ENCODE results near the gene HOXA3. TPM values are rescaled to one million over a fixed set of nuclear protein-coding genes. Genes with fewer than 3 reads are reported as not detected.

The HOXA3 gene
- total RNA-seq = 9.0 TPM
- 11.4 TPM for polyA plus RNA-seq

GRCh38 chr7:27151931-27152815 lies at the start of gene HOXA3:
Gene HOXA3, minus strand, starts transcription at chr7:27152583. Its CDS starts 41,943 bp downstream, at chr7:27110640.
- DNase-seq (ENCODE audit: extremely low spot score) = no peak
- WGBS = 2% methylated on average over 53 of the region's 53 CpGs

GRCh38 chr7:27201580-27202017 lies 49.2 kb upstream of the HOXA3 start:
- Histone ChIP-seq H3K27ac (ENCODE audit: low read depth) (peak overlapping the region; percentile 85), H3K36me3 (ENCODE audit: insufficient read depth) (no peaks in the 10 kb centered on the region), H3K4me1 (ENCODE audit: insufficient read depth) (no peaks in the 10 kb centered on the region), H3K4me3 (ENCODE audit: low read depth, low read length) (peak overlapping the region; percentile 87)
- WGBS = 11% methylated on average over 4 of the region's 4 CpGs
- DNase-seq (ENCODE audit: extremely low spot score) = no peak

More at GRCh38 chr7:27151931-27152815, at the start of gene HOXA3:
- Histone ChIP-seq H3K4me1 (ENCODE audit: insufficient read depth) (no peaks in the 10 kb centered on the region), H3K27ac (ENCODE audit: low read depth) (peak within 1 kb of the TSS; percentile 94), H3K36me3 (ENCODE audit: insufficient read depth) (no peaks in the 10 kb centered on the region), H3K4me3 (ENCODE audit: low read depth, low read length) (peak within 1 kb of the TSS; percentile 56)

GRCh38 chr7:27200761-27201579 lies 48.6 kb upstream of the HOXA3 start:
- H3K4me3 ChIP-seq (ENCODE audit: low read depth, low read length) = peak overlapping the region; percentile 87
- WGBS = 10% methylated on average over 14 of the region's 14 CpGs
- H3K4me1 ChIP-seq (ENCODE audit: insufficient read depth) = no peaks in the 10 kb centered on the region
- no peak for DNase-seq (ENCODE audit: extremely low spot score)
- H3K36me3 ChIP-seq (ENCODE audit: insufficient read depth) = no peaks in the 10 kb centered on the region
- peak overlapping the region; percentile 85 for H3K27ac ChIP-seq (ENCODE audit: low read depth)

GRCh38 chr7:27199849-27200760 lies 47.7 kb upstream of the HOXA3 start, which contains the start of gene HOXA13:
Gene HOXA13, minus strand, starts transcription at chr7:27200091. Its CDS starts 14 bp downstream, at chr7:27200077.
- H3K4me1 ChIP-seq (ENCODE audit: insufficient read depth) = no peaks in the 10 kb centered on the region

GRCh38 chr7:27198871-27199801 lies 46.8 kb upstream of the HOXA3 start:
- Histone ChIP-seq H3K27ac (ENCODE audit: low read depth) (peak overlapping the region; percentile 91), H3K4me3 (ENCODE audit: low read depth, low read length) (peak overlapping the region; percentile 87), H3K36me3 (ENCODE audit: insufficient read depth) (no peaks in the 10 kb centered on the region), H3K4me1 (ENCODE audit: insufficient read depth) (no peaks in the 10 kb centered on the region)
- WGBS = under 1% methylated on average over 93 of the region's 93 CpGs
- DNase-seq (ENCODE audit: extremely low spot score) = no peak

More at GRCh38 chr7:27199849-27200760, 47.7 kb upstream of the HOXA3 start, which contains the start of gene HOXA13:
- no peak for DNase-seq (ENCODE audit: extremely low spot score)
- H3K36me3 ChIP-seq (ENCODE audit: insufficient read depth) = no peaks in the 10 kb centered on the region
- WGBS = under 1% methylated on average over 99 of the region's 99 CpGs
- peak within 1 kb of the TSS; percentile 87 for H3K4me3 ChIP-seq (ENCODE audit: low read depth, low read length)
- H3K27ac ChIP-seq (ENCODE audit: low read depth) = peak within 1 kb of the TSS; percentile 91

GRCh38 chr7:27198138-27198841 lies 45.9 kb upstream of the HOXA3 start:
- H3K27ac ChIP-seq (ENCODE audit: low read depth) = peak overlapping the region; percentile 91
- H3K4me1 ChIP-seq (ENCODE audit: insufficient read depth) = no peaks in the 10 kb centered on the region
- H3K36me3 ChIP-seq (ENCODE audit: insufficient read depth) = no peaks in the 10 kb centered on the region
- DNase-seq (ENCODE audit: extremely low spot score) = no peak
- peak overlapping the region; percentile 87 for H3K4me3 ChIP-seq (ENCODE audit: low read depth, low read length)
- 6% methylated on average over 29 of the region's 29 CpGs for WGBS

GRCh38 chr7:27197137-27198042 lies 45.0 kb upstream of the HOXA3 start:
- 9% methylated on average over 18 of the region's 18 CpGs for WGBS
- H3K4me3 ChIP-seq (ENCODE audit: low read depth, low read length) = peak overlapping the region; percentile 87
- H3K4me1 ChIP-seq (ENCODE audit: insufficient read depth) = no peaks in the 10 kb centered on the region
- H3K36me3 ChIP-seq (ENCODE audit: insufficient read depth) = no peaks in the 10 kb centered on the region
- peak; percentile 28 for DNase-seq (ENCODE audit: extremely low spot score)
- H3K27ac ChIP-seq (ENCODE audit: low read depth) = peak overlapping the region; percentile 91

- Histone ChIP-seq H3K36me3 (ENCODE audit: insufficient read depth) (no peaks in the 10 kb centered on the region), H3K4me3 (ENCODE audit: low read depth, low read length) (peak overlapping the region; percentile 35), H3K27ac (ENCODE audit: low read depth) (peak overlapping the region; percentile 25), H3K4me1 (ENCODE audit: insufficient read depth) (no peaks in the 10 kb centered on the region)
- DNase-seq (ENCODE audit: extremely low spot score) = peak; percentile 78
- WGBS = under 1% methylated on average over 6 of the region's 6 CpGs
Observed at GRCh38 chr7:27196287-27196767, 43.9 kb upstream of the HOXA3 start.

GRCh38 chr7:27194686-27195379 lies 42.5 kb upstream of the HOXA3 start:
- H3K4me3 ChIP-seq (ENCODE audit: low read depth, low read length) = peak overlapping the region; percentile 39
- H3K27ac ChIP-seq (ENCODE audit: low read depth) = no peak overlapping the region
- 16% methylated on average over 9 of the region's 9 CpGs for WGBS
- peaks cover under 1% of the 10 kb centered on the region for H3K4me1 ChIP-seq (ENCODE audit: insufficient read depth)
- DNase-seq (ENCODE audit: extremely low spot score) = no peak
- H3K36me3 ChIP-seq (ENCODE audit: insufficient read depth) = no peaks in the 10 kb centered on the region

GRCh38 chr7:27194002-27194352 lies 41.6 kb upstream of the HOXA3 start:
- Histone ChIP-seq H3K4me3 (ENCODE audit: low read depth, low read length) (peak overlapping the region; percentile 66), H3K4me1 (ENCODE audit: insufficient read depth) (peaks cover 1% of the 10 kb centered on the region)

More at GRCh38 chr7:27194002-27194352, 41.6 kb upstream of the HOXA3 start:
- H3K27ac ChIP-seq (ENCODE audit: low read depth) = peak overlapping the region; percentile 88
- 28% methylated on average over 2 of the region's 2 CpGs for WGBS
- no peaks in the 10 kb centered on the region for H3K36me3 ChIP-seq (ENCODE audit: insufficient read depth)
- no peak for DNase-seq (ENCODE audit: extremely low spot score)

All from urinary bladder (tissue), 4 donors.